Testis (tissue), 3 donors: ENCODE data around the gene APH1B. TPM values are rescaled to one million over a fixed set of nuclear protein-coding genes. Genes with fewer than 3 reads are reported as not detected.

ENCODE experiments used
- DNase-seq: peaks from one replicate; pipeline ENCODE4 v3.0.0-alpha.2; 2019
- H3K27ac ChIP-seq, 2 donors: fragments of 200-600 bp; sonication (generic); one replicate each; pipeline ENCODE4 v1.5.1; 2019
- H3K27me3 ChIP-seq: fragments of 200-600 bp; sonication (generic); one replicate; pipeline ENCODE4 v1.5.1; 2019
- H3K36me3 ChIP-seq: fragments of 200-600 bp; sonication (generic); one replicate; pipeline ENCODE4 v1.5.1; 2017; ENCODE audit warnings: low read depth; ENCODE audit errors: missing control alignments
- H3K4me1 ChIP-seq: fragments of 200-600 bp; sonication (generic); one replicate; pipeline ENCODE4 v1.5.1; 2019
- H3K4me3 ChIP-seq, 2 donors: fragments of 200-600 bp; sonication (generic); one replicate each; pipeline ENCODE4 v1.5.1; 2017 to 2019
- H3K9me3 ChIP-seq: fragments of 200-600 bp; sonication (generic); one replicate; pipeline ENCODE4 v1.5.1; 2017
- CTCF ChIP-seq, 3 experiments: fragments of 450-650 bp in 2 of 3; fragments of 200-600 bp in 1 of 3; sonication (generic) in 1 of 3; IDR thresholded peaks; one replicate each; pipeline ENCODE4 v1.5.1; 2016 to 2019; ENCODE audit warnings: antibody characterized with exemption in 3 of 3, mild to moderate bottlenecking in 2 of 3, moderate library complexity in 1 of 3
- POLR2A ChIP-seq: fragments of 450-650 bp; IDR thresholded peaks from one replicate; pipeline ENCODE4 v1.6.1; 2017; ENCODE audit warnings: antibody characterized with exemption, mild to moderate bottlenecking, moderate library complexity
- WGBS, 2 donors: methylation state at CpG; one replicate each; pipeline ENCODE4 v1.1.5; 2018; 5-methylcytosine and 5-hydroxymethylcytosine counted together
- intact Hi-C: fragments of 100-400 bp; cut with DNase I; formaldehyde crosslinking; loops from one replicate; pipeline ENCODE4 v1.15.1; 2023; ENCODE audit warnings: low total_unique reads
- polyA plus RNA-seq: library from polyadenylated mRNA; stranded (reverse); fragments of 350-450 nt; fragmentation: Illumina TruSeq; extraction: RNeasy Lipid Tissue Mini Kit (QIAGEN cat#74804); gene quantifications from one replicate; pipeline ENCODE4 v1.2.3, GENCODE V29; 2014; ENCODE audit warnings: low read depth, low replicate concordance; ENCODE audit not compliant: insufficient read depth
- total RNA-seq, 2 donors: library from RNA; depleted of rRNA; stranded (reverse); fragments of >200 nt; gene quantifications; one replicate each; pipeline ENCODE4 v1.2.3, GENCODE V29; 2016

Gene APH1B
- total and polyA plus RNA-seq, 3 donors from 2014 or later = 53.6 to 471 (median 69.7) TPM

- intact Hi-C loops = loop anchor here (10.0 kb wide), 1 partner anchor 55 kb away; the partner anchor contains the start of gene CA12
- Histone ChIP-seq H3K4me1 (peaks cover 3% of the 10 kb centered on the region), H3K9me3 (no peaks in the 10 kb centered on the region), H3K36me3 (no peaks in the 10 kb centered on the region), H3K27ac (no peak overlapping the region), H3K27me3 (no peaks in the 10 kb centered on the region), H3K4me3 (no peak overlapping the region)
- TF ChIP-seq POLR2A = no peak
- no peak for TF ChIP-seq CTCF (IDR thresholded peaks at IDR 0.05)
- 89 to 91% methylated on average over 5 of the region's 5 CpGs for WGBS, 2 donors
- DNase-seq = no peak
These were observed 52.4 kb downstream of the APH1B start for GRCh38 chr15:63329567-63330350.

GRCh38 chr15:63330926-63331325, 53.5 kb downstream of the APH1B start:
- Histone ChIP-seq H3K9me3 (no peaks in the 10 kb centered on the region), H3K4me3 (no peak overlapping the region), H3K4me1 (peaks cover 3% of the 10 kb centered on the region), H3K27ac (no peak overlapping the region), H3K27me3 (no peaks in the 10 kb centered on the region), H3K36me3 (no peaks in the 10 kb centered on the region)
- intact Hi-C loops = no loop called here
- TF ChIP-seq CTCF (IDR thresholded peaks at IDR 0.05) = no peak
- no peak for TF ChIP-seq POLR2A
- DNase-seq = no peak
- 64 to 83% methylated on average over 10 of the region's 10 CpGs for WGBS, 2 donors

DNA sequence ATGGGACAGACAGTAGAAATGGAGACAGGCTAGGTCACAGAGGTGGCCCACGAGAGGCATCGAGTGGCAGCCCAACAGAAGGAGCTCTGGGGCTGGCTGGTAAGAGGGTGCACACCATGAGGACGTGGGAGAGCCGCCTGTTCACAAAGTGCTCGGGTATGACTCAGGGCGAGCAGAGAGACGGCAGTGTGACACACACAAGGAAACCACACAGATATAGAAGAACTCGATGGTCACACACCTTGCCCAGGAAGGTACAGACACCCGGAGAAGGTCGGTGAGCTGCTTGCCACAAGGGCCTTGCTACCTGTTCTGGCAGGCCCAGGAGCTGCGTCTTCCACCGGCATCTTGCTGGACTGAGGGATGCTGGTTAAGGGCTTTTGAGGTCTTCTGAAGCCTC, 54.1 kb downstream of the APH1B start:
- H3K27me3 ChIP-seq = no peaks in the 10 kb centered on the region
- no peak overlapping the region for H3K4me3 ChIP-seq
- no peaks in the 10 kb centered on the region for H3K9me3 ChIP-seq
- intact Hi-C loops = no loop called here
- TF ChIP-seq CTCF (IDR thresholded peaks at IDR 0.05) = no peak
- no peak for TF ChIP-seq POLR2A
- no peak for DNase-seq
- WGBS, 2 donors = 94 to 95% methylated on average over 12 of the region's 12 CpGs
- H3K4me1 ChIP-seq = peaks cover 3% of the 10 kb centered on the region
- no peaks in the 10 kb centered on the region for H3K36me3 ChIP-seq
- no peak overlapping the region for H3K27ac ChIP-seq

- no peak for DNase-seq
- H3K9me3 ChIP-seq = no peaks in the 10 kb centered on the region
- TF ChIP-seq CTCF (IDR thresholded peaks at IDR 0.05) (no peak), POLR2A (no peak)
- no peaks in the 10 kb centered on the region for H3K27me3 ChIP-seq
- 73 to 74% methylated on average over 9 of the region's 9 CpGs for WGBS, 2 donors
- H3K4me3 ChIP-seq = no peak overlapping the region
- H3K4me1 ChIP-seq = peaks cover 3% of the 10 kb centered on the region
- no peak overlapping the region for H3K27ac ChIP-seq
- intact Hi-C loops = no loop called here
- H3K36me3 ChIP-seq = no peaks in the 10 kb centered on the region
These were observed 55.1 kb downstream of the APH1B start for GRCh38 chr15:63332367-63333124.
